Endodermal cell (in vitro differentiated cells): Measurements from ENCODE around the gene TMOD1. TPM values are rescaled to one million over a fixed set of nuclear protein-coding genes. Genes with fewer than 3 reads are reported as not detected.
"Not testable (repeated sequence)": the region's sequence is repeated elsewhere in the genome, so short reads cannot be mapped to it uniquely, and the experiment has no call there.

Source experiments
- DNase-seq: peaks from one replicate; pipeline ENCODE4 v3.0.0-alpha.2; 2017
- H3K27ac ChIP-seq: 2 replicates; pipeline ENCODE4 v1.5.1; 2013; ENCODE audit warnings: mild to moderate bottlenecking, low read depth, low read length, moderate library complexity
- H3K27me3 ChIP-seq: 2 replicates; pipeline ENCODE4 v1.6.1; 2013; ENCODE audit warnings: mild to moderate bottlenecking, low read length, moderate library complexity; ENCODE audit not compliant: insufficient read depth, control insufficient read depth, poor library complexity, severe bottlenecking
- H3K36me3 ChIP-seq: 2 replicates; pipeline ENCODE4 v1.7.0; 2013; ENCODE audit warnings: mild to moderate bottlenecking, low read length, moderate library complexity; ENCODE audit not compliant: control insufficient read depth, insufficient read depth
- H3K4me1 ChIP-seq: one replicate; pipeline ENCODE4 v1.7.0; 2013; ENCODE audit warnings: low read length; ENCODE audit not compliant: control insufficient read depth, insufficient read depth
- H3K4me3 ChIP-seq: 2 replicates; pipeline ENCODE4 v1.5.1; 2013; ENCODE audit warnings: mild to moderate bottlenecking, low read length, moderate library complexity
- H3K9ac ChIP-seq: 2 replicates; pipeline ENCODE4 v1.6.1; 2013; ENCODE audit warnings: mild to moderate bottlenecking, low read length, moderate library complexity; ENCODE audit not compliant: poor library complexity, severe bottlenecking; ENCODE audit errors: extremely low read depth
- H3K9me3 ChIP-seq: 2 replicates; pipeline ENCODE4 v1.6.1; 2013; ENCODE audit warnings: mild to moderate bottlenecking, low read length, moderate library complexity; ENCODE audit not compliant: control insufficient read depth
- H3K27ac Mint-ChIP-seq: 2 replicates; pipeline ENCODE4 v1.8.0; 2020; ENCODE audit warnings: mixed read lengths
- H3K27me3 Mint-ChIP-seq: 2 replicates; pipeline ENCODE4 v1.8.0; 2021; ENCODE audit warnings: mild to moderate bottlenecking, mixed read lengths; ENCODE audit not compliant: insufficient read depth
- H3K36me3 Mint-ChIP-seq: 2 replicates; pipeline ENCODE4 v1.8.0; 2020; ENCODE audit warnings: low read depth, mixed read lengths
- H3K4me1 Mint-ChIP-seq: 2 replicates; pipeline ENCODE4 v1.8.0; 2020; ENCODE audit warnings: mixed read lengths
- H3K4me3 Mint-ChIP-seq: 2 replicates; pipeline ENCODE4 v1.8.0; 2020; ENCODE audit warnings: mild to moderate bottlenecking, moderate library complexity, mixed read lengths
- H3K9me3 Mint-ChIP-seq: 2 replicates; pipeline ENCODE4 v1.8.0; 2020; ENCODE audit warnings: mild to moderate bottlenecking, mixed read lengths
- WGBS, 2 experiments: methylation state at CpG; one replicate each; pipeline versions ENCODE4 v1.1.5 to v1.1.7; 2013; ENCODE audit warnings: missing lambda C conversion rate in 2 of 2, mixed read lengths in 1 of 2; ENCODE audit not compliant: insufficient coverage in 1 of 2, insufficient read length in 1 of 2; 5-methylcytosine and 5-hydroxymethylcytosine counted together
- total RNA-seq, 2 donors: library from RNA; stranded (reverse); fragmentation: NEBNext Ultra II Directional in 1 of 2; extraction: Animal tissue kit (Norgen Biotek cat#: 25700) in 1 of 2; gene quantifications; 2 replicates in 1 of 2; 3 replicates in 1 of 2; pipeline ENCODE4 v1.2.1, GENCODE V29; 2021
- TF ChIP-seq, protein P1 (sequence below): fragments of 200-600 bp; sonication (generic); conservative IDR thresholded peaks from 2 replicates; pipeline ENCODE4 v1.5.0; 2021; ENCODE audit warnings: antibody characterized with exemption, mild to moderate bottlenecking

TMOD1 gene
- total RNA-seq, 2 donors from 2014 or later = 3.6 to 7.1 TPM

DNA sequence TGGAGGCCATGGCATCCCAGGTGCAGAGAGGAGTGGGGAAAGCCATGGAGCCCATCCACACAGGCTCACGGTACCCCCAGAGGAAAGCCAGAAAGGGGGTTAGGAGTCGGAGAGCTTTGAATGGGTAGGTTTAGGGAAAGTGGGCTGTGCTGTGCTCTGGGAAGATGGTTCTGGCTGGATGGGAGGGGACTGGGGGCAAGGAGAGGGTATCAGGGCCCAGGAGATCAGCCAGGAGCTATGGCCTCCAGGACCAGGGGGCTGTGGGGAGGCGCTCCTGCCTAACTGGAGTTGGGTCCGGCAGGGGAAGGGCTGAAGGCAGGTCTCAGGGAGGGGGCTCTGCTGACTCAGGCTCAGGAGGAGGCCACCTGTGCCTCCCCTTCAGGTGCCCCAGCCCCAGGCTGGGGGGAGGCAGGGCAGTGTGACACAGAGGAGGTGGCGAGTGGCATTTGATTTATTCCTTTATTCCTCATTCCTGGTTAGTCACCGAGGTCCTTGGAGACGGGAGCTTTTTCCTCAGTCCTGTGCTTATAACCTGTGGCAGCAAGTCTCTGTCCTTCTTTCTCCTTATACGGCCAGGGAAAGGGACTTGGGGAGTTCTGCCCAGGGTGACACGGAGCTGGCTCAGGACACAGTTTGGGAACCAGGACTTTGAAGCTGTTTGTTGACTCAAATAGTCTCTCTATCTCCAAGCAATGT is 70.9 kb downstream of the TMOD1 start:
- no peak overlapping the region for H3K4me3 Mint-ChIP-seq
- Histone ChIP-seq H3K36me3 (no peaks in the 10 kb centered on the region), H3K9ac (no peak overlapping the region), H3K27me3 (no peaks in the 10 kb centered on the region), H3K4me3 (no peak overlapping the region), H3K27ac (no peak overlapping the region), H3K9me3 (no peaks in the 10 kb centered on the region), H3K4me1 (no peaks in the 10 kb centered on the region)
- peaks cover 25% of the 10 kb centered on the region for H3K36me3 Mint-ChIP-seq
- H3K4me1 Mint-ChIP-seq = no peaks in the 10 kb centered on the region
- TF ChIP-seq, protein P1, sequence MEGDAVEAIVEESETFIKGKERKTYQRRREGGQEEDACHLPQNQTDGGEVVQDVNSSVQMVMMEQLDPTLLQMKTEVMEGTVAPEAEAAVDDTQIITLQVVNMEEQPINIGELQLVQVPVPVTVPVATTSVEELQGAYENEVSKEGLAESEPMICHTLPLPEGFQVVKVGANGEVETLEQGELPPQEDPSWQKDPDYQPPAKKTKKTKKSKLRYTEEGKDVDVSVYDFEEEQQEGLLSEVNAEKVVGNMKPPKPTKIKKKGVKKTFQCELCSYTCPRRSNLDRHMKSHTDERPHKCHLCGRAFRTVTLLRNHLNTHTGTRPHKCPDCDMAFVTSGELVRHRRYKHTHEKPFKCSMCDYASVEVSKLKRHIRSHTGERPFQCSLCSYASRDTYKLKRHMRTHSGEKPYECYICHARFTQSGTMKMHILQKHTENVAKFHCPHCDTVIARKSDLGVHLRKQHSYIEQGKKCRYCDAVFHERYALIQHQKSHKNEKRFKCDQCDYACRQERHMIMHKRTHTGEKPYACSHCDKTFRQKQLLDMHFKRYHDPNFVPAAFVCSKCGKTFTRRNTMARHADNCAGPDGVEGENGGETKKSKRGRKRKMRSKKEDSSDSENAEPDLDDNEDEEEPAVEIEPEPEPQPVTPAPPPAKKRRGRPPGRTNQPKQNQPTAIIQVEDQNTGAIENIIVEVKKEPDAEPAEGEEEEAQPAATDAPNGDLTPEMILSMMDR = no peak
- no peak overlapping the region for H3K27ac Mint-ChIP-seq
- peaks cover 6% of the 10 kb centered on the region for H3K9me3 Mint-ChIP-seq
- H3K27me3 Mint-ChIP-seq = peaks cover 4% of the 10 kb centered on the region
- DNase-seq = no peak
- 79 to 80% methylated on average over 8 to 9 of the region's 9 CpGs for WGBS, 2 experiments

DNA sequence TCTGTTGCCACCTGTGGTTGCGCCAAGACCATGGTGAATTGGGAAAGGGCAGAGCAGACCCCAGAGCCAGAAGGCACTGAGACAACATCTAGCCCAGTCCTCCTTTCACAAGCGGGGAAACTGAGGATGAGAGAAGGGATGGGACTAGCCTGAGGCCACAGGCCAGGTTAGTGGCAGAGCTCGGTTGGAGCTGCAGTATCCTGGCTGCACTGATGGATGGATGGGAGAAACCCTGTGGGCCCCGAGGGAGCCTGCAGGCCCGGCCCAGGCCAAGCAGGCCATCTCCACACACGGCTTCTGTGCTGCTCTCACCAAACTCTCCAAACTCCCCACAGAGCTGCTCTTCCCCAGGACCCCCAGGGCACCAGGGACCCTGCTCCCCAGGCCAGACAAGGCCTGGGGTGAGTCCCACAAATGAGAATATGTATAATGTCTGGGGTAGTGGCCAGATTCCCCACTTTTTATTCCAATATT is 71.5 kb downstream of the TMOD1 start:
- Mint-ChIP-seq H3K27me3 (peaks cover 2% of the 10 kb centered on the region), H3K9me3 (peaks cover 6% of the 10 kb centered on the region), H3K36me3 (peaks cover 25% of the 10 kb centered on the region), H3K4me1 (no peaks in the 10 kb centered on the region), H3K27ac (no peak overlapping the region), H3K4me3 (no peak overlapping the region)
- H3K27me3 ChIP-seq = no peaks in the 10 kb centered on the region
- no peaks in the 10 kb centered on the region for H3K4me1 ChIP-seq
- no peak overlapping the region for H3K9ac ChIP-seq
- no peaks in the 10 kb centered on the region for H3K9me3 ChIP-seq
- H3K27ac ChIP-seq = no peak overlapping the region
- H3K36me3 ChIP-seq = no peaks in the 10 kb centered on the region
- DNase-seq = no peak
- 85% methylated on average over 6 of the region's 6 CpGs; no CpG with 5 or more reads in 1 of the 2 experiments for WGBS, 2 experiments
- TF ChIP-seq, protein P1 = no peak
- H3K4me3 ChIP-seq = no peak overlapping the region

DNA sequence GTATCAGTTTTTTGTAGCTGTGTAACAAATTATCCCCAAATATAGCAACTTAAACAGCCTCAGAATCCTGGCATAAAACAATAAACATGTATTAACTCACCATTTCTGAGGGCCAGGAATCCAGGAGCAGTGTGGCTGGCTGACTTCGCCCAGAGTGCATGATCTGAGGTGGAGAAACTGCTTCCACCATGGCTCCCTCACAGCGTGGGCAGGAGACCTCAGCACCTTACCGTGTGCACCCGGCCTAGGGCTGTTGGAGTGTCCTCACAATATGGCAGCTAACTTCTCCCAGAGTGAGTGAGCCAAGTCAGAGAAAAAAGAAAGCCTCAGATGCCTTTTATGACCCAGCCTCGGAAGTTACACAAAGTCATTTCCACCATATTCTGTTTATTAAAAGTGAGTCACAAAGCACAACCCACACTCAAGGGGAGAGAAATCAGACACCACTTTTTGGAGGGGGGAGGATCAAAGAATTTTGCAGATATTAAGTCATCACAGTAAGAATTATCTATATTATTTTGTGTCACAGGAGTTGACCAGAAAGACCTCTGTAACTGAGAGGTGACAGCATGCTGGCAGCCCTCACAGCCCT is 72.1 kb downstream of the TMOD1 start:
- Mint-ChIP-seq H3K9me3 (peaks cover 6% of the 10 kb centered on the region), H3K4me1 (no peaks in the 10 kb centered on the region), H3K27ac (no peak overlapping the region), H3K4me3 (no peak overlapping the region), H3K36me3 (peaks cover 25% of the 10 kb centered on the region), H3K27me3 (no peaks in the 10 kb centered on the region)
- Histone ChIP-seq H3K36me3 (no peaks in the 10 kb centered on the region), H3K27me3 (no peaks in the 10 kb centered on the region), H3K9ac (no peak overlapping the region), H3K27ac (no peak overlapping the region), H3K4me1 (no peaks in the 10 kb centered on the region), H3K4me3 (no peak overlapping the region), H3K9me3 (no peaks in the 10 kb centered on the region)
- no peak for DNase-seq
- TF ChIP-seq, protein P1 = no peak
- WGBS, 2 experiments = 91 to 93% methylated on average over 3 to 5 of the region's 5 CpGs

DNA sequence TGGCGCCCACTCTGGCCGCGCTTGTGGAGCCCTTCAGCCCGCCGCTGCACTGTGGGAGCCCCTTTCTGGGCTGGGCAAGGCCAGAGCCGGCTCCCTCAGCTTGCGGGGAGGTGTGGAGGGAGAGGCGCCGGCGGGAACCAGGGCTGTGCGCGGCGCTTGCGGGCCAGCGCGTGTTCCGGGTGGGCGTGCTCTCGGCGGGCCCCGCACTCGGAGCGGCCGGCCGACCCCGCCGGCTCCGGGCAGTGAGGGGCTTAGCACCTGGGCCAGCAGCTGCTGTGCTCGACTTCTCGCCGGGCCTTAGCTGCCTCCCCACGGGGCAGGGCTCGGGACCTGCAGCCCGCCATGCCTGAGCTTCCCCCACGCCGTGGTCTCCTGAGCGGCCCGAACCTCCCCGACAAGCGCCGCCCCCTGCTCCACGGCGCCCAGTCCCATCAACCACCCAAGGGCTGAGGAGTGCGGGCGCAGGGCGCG is 72.7 kb downstream of the TMOD1 start:
- H3K4me3 ChIP-seq, H3K27ac ChIP-seq, H3K9me3 Mint-ChIP-seq, H3K4me1 Mint-ChIP-seq, H3K27me3 Mint-ChIP-seq, H3K9ac ChIP-seq, H3K27me3 ChIP-seq, H3K4me1 ChIP-seq, H3K4me3 Mint-ChIP-seq, H3K27ac Mint-ChIP-seq, H3K9me3 ChIP-seq, DNase-seq, H3K36me3 ChIP-seq: not testable (repeated sequence)
- 97 to 98% methylated on average over 17 to 46 of the region's 47 CpGs for WGBS, 2 experiments
- H3K36me3 Mint-ChIP-seq = peaks cover 24% of the 10 kb centered on the region
